HepG2 (cell line): ENCODE results near the gene MED25. TPM values are rescaled to one million over a fixed set of nuclear protein-coding genes. Genes with fewer than 3 reads are reported as not detected.

Source experiments
- ATAC-seq: fragments of 200-7000 bp; cut with Tn5 transposase; 3 replicates; pipeline ENCODE4 v1.9.1; 2020; ENCODE audit warnings: mild to moderate bottlenecking, moderate library complexity
- BruUV-seq: library from RNA; stranded (reverse); fragments of 400-500 nt; replicated peaks from 2 replicates; lab custom pipeline; 2021; lab: Mats Ljungman, UMichigan
- CTCF ChIA-PET: fragments of 300-600 bp; formaldehyde crosslinking; extraction: SDS; loops from one replicate; lab custom pipeline; 2021; ENCODE audit warnings: low total read pairs, inconsistent platforms, low intra/inter-chr PET ratio; lab: Yijun Ruan, JAX
- POLR2A ChIA-PET: fragments of 350-600 bp; sonication (Branson Sonifier 250); formaldehyde crosslinking; loops from one replicate; lab custom pipeline; 2020; ENCODE audit warnings: antibody characterized with exemption, inconsistent platforms; lab: Yijun Ruan, JAX
- DNase-seq: peaks from one replicate; pipeline ENCODE4 v3.0.0-alpha.2; 2015; ENCODE audit warnings: low spot score
- FAIRE-seq: peaks from 3 replicates; lab custom pipeline; 2011; peaks lifted over from hg19 to GRCh38; lab: Jason Lieb, UNC
- H2AFZ ChIP-seq: one replicate; pipeline ENCODE4 v1.6.1; 2011; ENCODE audit warnings: low read length, inconsistent platforms
- H3K27ac ChIP-seq: fragments of 300-600 bp; 3 replicates; pipeline ENCODE4 v1.8.0; 2011; ENCODE audit warnings: mixed run types, mild to moderate bottlenecking, mixed read lengths, low read length, inconsistent platforms; ENCODE audit not compliant: insufficient read depth; ENCODE audit errors: extremely low read length
- H3K27me3 ChIP-seq, 2 experiments: fragments of 200-600 bp in 1 of 2; 2 replicates in 1 of 2; 3 replicates in 1 of 2; pipeline versions ENCODE4 v1.6.0 to v1.8.0; 2011; ENCODE audit warnings: low read length in 2 of 2, mild to moderate bottlenecking in 2 of 2, moderate library complexity in 2 of 2, inconsistent platforms in 1 of 2; ENCODE audit not compliant: insufficient read depth in 2 of 2, control insufficient read depth in 1 of 2
- H3K36me3 ChIP-seq, 2 experiments: fragments of 200-600 bp in 1 of 2; replicated peaks in 1 of 2; 2 replicates in 1 of 2; 3 replicates in 1 of 2; pipeline versions ENCODE4 v1.5.1 to v1.8.0; 2011; ENCODE audit warnings: low read length in 2 of 2, inconsistent platforms in 1 of 2; ENCODE audit not compliant: insufficient read depth in 2 of 2, control insufficient read depth in 1 of 2
- H3K4me1 ChIP-seq: 2 replicates; pipeline ENCODE4 v1.5.1; 2012; ENCODE audit warnings: low read length, inconsistent platforms; ENCODE audit not compliant: insufficient read depth
- H3K4me2 ChIP-seq: 2 replicates; pipeline ENCODE4 v1.6.0; 2011; ENCODE audit warnings: low read depth, low read length, inconsistent platforms
- H3K4me3 ChIP-seq, 3 experiments: fragments of 200-600 bp in 1 of 3; sonication (generic), shearing (Covaris generic) in 1 of 3; replicated peaks in 1 of 3; 2 replicates each; pipeline ENCODE4 v1.5.1; 2011 to 2016; ENCODE audit warnings: low read length in 3 of 3, inconsistent platforms in 2 of 3, low read depth in 2 of 3, mild to moderate bottlenecking in 2 of 3, control low read depth in 1 of 3, mixed read lengths in 1 of 3; ENCODE audit not compliant: insufficient read depth in 1 of 3
- H3K79me2 ChIP-seq: one replicate; pipeline ENCODE4 v1.6.1; 2011; ENCODE audit warnings: low read length, inconsistent platforms; ENCODE audit not compliant: insufficient read depth
- H3K9ac ChIP-seq: 2 replicates; pipeline ENCODE4 v1.6.0; 2011; ENCODE audit warnings: mild to moderate bottlenecking, low read depth, low read length, inconsistent platforms; ENCODE audit not compliant: insufficient read depth
- H3K9me3 ChIP-seq: 2 replicates; pipeline ENCODE4 v1.5.1; 2012; ENCODE audit warnings: mild to moderate bottlenecking, low read length
- H4K20me1 ChIP-seq: 2 replicates; pipeline ENCODE4 v1.6.0; 2011; ENCODE audit warnings: inconsistent platforms, mild to moderate bottlenecking, low read length, moderate library complexity; ENCODE audit not compliant: insufficient read depth
- CREM ChIP-seq, 2 experiments: sonication (generic) in 1 of 2; formaldehyde crosslinking in 1 of 2; IDR thresholded peaks; 2 replicates each; pipeline versions ENCODE4 v1.4.0 to v1.6.1; 2016 to 2020; ENCODE audit warnings: antibody characterized with exemption in 1 of 2, mild to moderate bottlenecking in 1 of 2, missing genetic modification reagents in 1 of 2
- HNF1A ChIP-seq, 2 experiments: sonication (generic) in 1 of 2; formaldehyde crosslinking in 1 of 2; IDR thresholded peaks; 2 replicates each; pipeline versions ENCODE4 v1.4.0 to v1.6.1; 2016 to 2020; ENCODE audit warnings: borderline replicate concordance in 1 of 2, low read depth in 1 of 2, mild to moderate bottlenecking in 1 of 2, missing genetic modification reagents in 1 of 2
- MAFK ChIP-seq, 2 experiments: IDR thresholded peaks in 1 of 2; conservative IDR thresholded peaks in 1 of 2; 2 replicates each; pipeline ENCODE4 v1.6.1; 2011; ENCODE audit warnings: improper control_type of control experiment in 2 of 2, low read length in 2 of 2
- RERE ChIP-seq: IDR thresholded peaks from 2 replicates; pipeline ENCODE4 v1.6.1; 2016; ENCODE audit warnings: low read depth, missing genetic modification reagents, missing compliant biosample characterization
- SNRNP70 ChIP-seq: fragments of 200-400 bp; formaldehyde crosslinking; IDR thresholded peaks from 2 replicates; pipeline ENCODE4 v1.6.1; 2017; ENCODE audit warnings: mild to moderate bottlenecking, low read depth, low read length, moderate library complexity
- XRCC5 ChIP-seq: fragments of 200-400 bp; formaldehyde crosslinking; optimal IDR thresholded peaks from 2 replicates; pipeline ENCODE3; 2017; ENCODE audit warnings: mild to moderate bottlenecking, low read length
- ZKSCAN5 ChIP-seq: sonication (generic); formaldehyde crosslinking; IDR thresholded peaks from 2 replicates; pipeline ENCODE4 v1.5.1; 2020; ENCODE audit warnings: mild to moderate bottlenecking, missing genetic modification reagents
- ZNF589 ChIP-seq: sonication (generic); formaldehyde crosslinking; conservative IDR thresholded peaks from 2 replicates; pipeline ENCODE4 v1.8.0; 2022; ENCODE audit warnings: mild to moderate bottlenecking, moderate library complexity, missing genetic modification reagents
- ZNF746 ChIP-seq: sonication (generic); formaldehyde crosslinking; IDR thresholded peaks from 2 replicates; pipeline ENCODE4 v1.8.0; 2022; ENCODE audit warnings: mild to moderate bottlenecking, missing genetic modification reagents
- ZSCAN5A ChIP-seq: sonication (generic); formaldehyde crosslinking; IDR thresholded peaks from 2 replicates; pipeline ENCODE4 v1.8.0; 2022; ENCODE audit warnings: mild to moderate bottlenecking, missing genetic modification reagents, borderline replicate concordance
- WGBS: methylation state at CpG from one replicate; pipeline ENCODE4 v1.1.6; 2017; ENCODE audit warnings: low lambda C conversion rate; 5-methylcytosine and 5-hydroxymethylcytosine counted together
- in situ Hi-C: cut with HindIII; loops from 2 replicates; pipeline ENCODE4 v1.10.0; 2017; ENCODE audit warnings: low pct_unique_long_range_greater_than_20kb; ENCODE audit not compliant: extremely low pct_ligation_motif_present
- intact Hi-C: fragments of 100-400 bp; cut with micrococcal nuclease; formaldehyde crosslinking; loops from one replicate; pipeline ENCODE4 v1.10.0; 2022; ENCODE audit not compliant: unreplicated experiment
- polyA plus RNA-seq, 8 experiments: library from polyadenylated mRNA; depleted of rRNA in 3 of 8; stranded (reverse) in 7 of 8; unstranded in 1 of 8; fragments of >200 nt; fragmentation: Illumina TruSeq in 4 of 8; extraction: Trizol in 4 of 8; gene quantifications; 2 replicates each; pipeline versions ENCODE4 v1.2.1 to v1.2.3, GENCODE V29; 2011 to 2016; ENCODE audit warnings: low read depth in 4 of 8, missing spikeins in 1 of 8, mixed read lengths in 1 of 8; ENCODE audit not compliant: insufficient read depth in 1 of 8
- total RNA-seq, 5 experiments: library from RNA; depleted of rRNA; stranded (reverse); fragments of >200 nt; fragmentation: Illumina TruSeq; extraction: Trizol; gene quantifications; 2 replicates each; pipeline ENCODE4 v1.2.3, GENCODE V29; 2016; ENCODE audit warnings: low read depth in 1 of 5

MED25 gene
- total and polyA plus RNA-seq, 2 of the 13 experiments (the other 11 are each of a cell fraction or from before 2014, with no cell fraction given): 11.1 to 15.1 TPM

GRCh38 chr19:49790866-49791265, 27.2 kb upstream of the MED25 start:
- POLR2A ChIA-PET: no interaction called here
- Histone ChIP-seq H3K9ac (no peak overlapping the region), H4K20me1 (no peaks in the 10 kb centered on the region), H3K4me3 (no peak overlapping the region), H3K4me1 (no peaks in the 10 kb centered on the region), H3K27ac (no peak overlapping the region), H3K4me2 (no peak overlapping the region), H3K27me3 (no peaks in the 10 kb centered on the region), H3K79me2 (no peaks in the 10 kb centered on the region), H3K9me3 (no peaks in the 10 kb centered on the region), H2AFZ (no peak overlapping the region), H3K36me3 (peaks cover 21 to 42% of the 10 kb centered on the region in 2 experiments; a peak in 4 of 5 replicates)
- BruUV-seq: no TSS peak
- TF ChIP-seq MAFK (conservative IDR thresholded peaks at IDR 0.05 in 1 of 2, IDR thresholded peaks at IDR 0.05 in 1 of 2; ENCODE audit: low read length in 2 of 2): no peak
- TF ChIP-seq SNRNP70: no peak
- TF ChIP-seq CREM (IDR thresholded peaks at IDR 0.05): no peak
- TF ChIP-seq CREM (CRISPR knock-in tag; IDR thresholded peaks at IDR 0.05): no peak
- no peak for TF ChIP-seq XRCC5
- no peak for TF ChIP-seq ZNF589 (CRISPR knock-in tag)
- no peak for TF ChIP-seq HNF1A (IDR thresholded peaks at IDR 0.05; ENCODE audit: low read depth)
- no peak for TF ChIP-seq HNF1A (CRISPR knock-in tag; IDR thresholded peaks at IDR 0.05; ENCODE audit: borderline replicate concordance)
- TF ChIP-seq RERE (CRISPR knock-in tag): no peak
- TF ChIP-seq ZSCAN5A: no peak
- TF ChIP-seq ZKSCAN5 (CRISPR knock-in tag): no peak
- no peak for TF ChIP-seq ZNF746
- CTCF ChIA-PET: no interaction called here
- intact Hi-C loops (no loop called here), in situ Hi-C loops (no loop called here)
- 88% methylated on average over 9 of the region's 9 CpGs for WGBS
- FAIRE-seq (no peak), DNase-seq (no peak), ATAC-seq (no peak)
